ENCODE measurements around the gene SLC66A1. TPM values are rescaled to one million over a fixed set of nuclear protein-coding genes. Genes with fewer than 3 reads are reported as not detected.

The SLC66A1 gene
- total RNA-seq, 1 donor from 2014 or later, result 4.8 TPM

DNA sequence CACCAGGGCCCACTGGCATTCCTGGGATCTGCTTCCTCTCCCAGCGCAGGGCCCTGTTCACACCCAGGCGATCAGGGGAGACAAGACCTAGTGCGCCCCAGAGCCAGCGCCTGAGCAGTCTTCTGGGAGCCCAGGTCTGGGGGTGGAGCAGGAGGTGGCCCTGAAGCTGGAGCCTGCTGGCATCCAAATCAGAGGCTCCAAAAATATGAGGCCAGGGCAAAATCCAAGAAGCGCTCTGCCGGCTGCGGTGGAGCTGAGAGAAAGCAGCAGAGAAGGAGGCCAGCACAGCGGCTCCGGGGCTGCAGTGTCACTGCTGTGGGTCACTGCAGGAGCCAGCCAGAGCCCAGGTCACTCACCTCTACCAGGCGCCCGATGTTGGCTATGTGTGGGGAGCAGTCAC, 32.7 kb downstream of the SLC66A1 start:
- no peaks in the 10 kb centered on the region for H3K27me3 ChIP-seq
- no peak for DNase-seq (ENCODE audit: low spot score)
- H3K27ac ChIP-seq, result no peak overlapping the region
- no peaks in the 10 kb centered on the region for H3K9me3 Mint-ChIP-seq
- peaks cover 4% of the 10 kb centered on the region for H3K36me3 Mint-ChIP-seq
- H3K36me3 ChIP-seq, result no peaks in the 10 kb centered on the region
- H3K27me3 Mint-ChIP-seq (ENCODE audit: insufficient read depth, low read depth), result peaks cover 6% of the 10 kb centered on the region
- no peak overlapping the region for H3K4me3 ChIP-seq
- H4K20me1 ChIP-seq (ENCODE audit: low read depth), result peaks cover 21% of the 10 kb centered on the region
- no peak overlapping the region for H3K9ac ChIP-seq
- H3K4me3 Mint-ChIP-seq, result no peak overlapping the region
- TF ChIP-seq, protein P1, sequence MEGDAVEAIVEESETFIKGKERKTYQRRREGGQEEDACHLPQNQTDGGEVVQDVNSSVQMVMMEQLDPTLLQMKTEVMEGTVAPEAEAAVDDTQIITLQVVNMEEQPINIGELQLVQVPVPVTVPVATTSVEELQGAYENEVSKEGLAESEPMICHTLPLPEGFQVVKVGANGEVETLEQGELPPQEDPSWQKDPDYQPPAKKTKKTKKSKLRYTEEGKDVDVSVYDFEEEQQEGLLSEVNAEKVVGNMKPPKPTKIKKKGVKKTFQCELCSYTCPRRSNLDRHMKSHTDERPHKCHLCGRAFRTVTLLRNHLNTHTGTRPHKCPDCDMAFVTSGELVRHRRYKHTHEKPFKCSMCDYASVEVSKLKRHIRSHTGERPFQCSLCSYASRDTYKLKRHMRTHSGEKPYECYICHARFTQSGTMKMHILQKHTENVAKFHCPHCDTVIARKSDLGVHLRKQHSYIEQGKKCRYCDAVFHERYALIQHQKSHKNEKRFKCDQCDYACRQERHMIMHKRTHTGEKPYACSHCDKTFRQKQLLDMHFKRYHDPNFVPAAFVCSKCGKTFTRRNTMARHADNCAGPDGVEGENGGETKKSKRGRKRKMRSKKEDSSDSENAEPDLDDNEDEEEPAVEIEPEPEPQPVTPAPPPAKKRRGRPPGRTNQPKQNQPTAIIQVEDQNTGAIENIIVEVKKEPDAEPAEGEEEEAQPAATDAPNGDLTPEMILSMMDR (IDR thresholded peaks at IDR 0.05), result no peak
- no peak for TF ChIP-seq EZH2 (IDR thresholded peaks at IDR 0.05)
- TF ChIP-seq EZH2phosphoT487 (IDR thresholded peaks at IDR 0.05), result no peak
- no peak overlapping the region for H3K27ac Mint-ChIP-seq
- no peaks in the 10 kb centered on the region for H3K4me1 ChIP-seq
- no peak overlapping the region for H2AFZ ChIP-seq (replicated peaks)
- H3F3A ChIP-seq (ENCODE audit: low read depth), result peaks cover 8% of the 10 kb centered on the region
- peaks cover 9% of the 10 kb centered on the region for H3K4me1 Mint-ChIP-seq
- H3K4me2 ChIP-seq, result no peak overlapping the region
- no peaks in the 10 kb centered on the region for H3K9me3 ChIP-seq (ENCODE audit: low read depth)
- H3K79me2 ChIP-seq (ENCODE audit: low read depth), result no peaks in the 10 kb centered on the region

DNA sequence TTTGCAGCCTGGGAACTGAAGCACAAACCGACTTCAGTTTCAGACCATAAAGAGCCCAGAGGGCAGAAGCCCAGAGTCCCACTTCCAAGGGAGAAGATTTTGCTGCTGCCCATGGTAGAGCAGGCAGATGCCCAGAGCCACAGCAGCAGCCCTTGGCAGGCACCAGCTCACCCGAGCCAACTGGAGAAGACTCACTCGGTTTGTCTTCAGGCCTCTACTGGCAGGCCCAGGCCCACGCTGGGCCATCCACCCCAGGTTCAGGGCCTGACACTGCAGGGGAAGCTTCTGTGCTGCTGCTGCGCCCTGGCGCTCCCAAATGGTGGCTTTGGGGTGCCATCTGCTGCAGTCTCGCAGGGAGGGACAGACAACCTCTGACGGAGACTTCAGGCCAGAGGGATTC, 33.3 kb downstream of the SLC66A1 start:
- H3K79me2 ChIP-seq (ENCODE audit: low read depth), result no peaks in the 10 kb centered on the region
- Mint-ChIP-seq H3K4me3 (no peak overlapping the region), H3K27me3 (ENCODE audit: insufficient read depth, low read depth) (peaks cover 6% of the 10 kb centered on the region), H3K9me3 (no peaks in the 10 kb centered on the region), H3K36me3 (peaks cover 7% of the 10 kb centered on the region), H3K27ac (no peak overlapping the region), H3K4me1 (peaks cover 9% of the 10 kb centered on the region)
- H3K27ac ChIP-seq, result peak overlapping the region; percentile 29
- TF ChIP-seq, protein P1 (IDR thresholded peaks at IDR 0.05), result no peak
- TF ChIP-seq EZH2phosphoT487 (IDR thresholded peaks at IDR 0.05) (no peak), EZH2 (IDR thresholded peaks at IDR 0.05) (no peak)
- DNase-seq (ENCODE audit: low spot score), result no peak
- H3K4me2 ChIP-seq, result no peak overlapping the region
- H3K4me1 ChIP-seq, result no peaks in the 10 kb centered on the region
- H3K9ac ChIP-seq, result no peak overlapping the region
- no peaks in the 10 kb centered on the region for H3K27me3 ChIP-seq
- H3K9me3 ChIP-seq (ENCODE audit: low read depth), result no peaks in the 10 kb centered on the region
- no peak overlapping the region for H3K4me3 ChIP-seq
- H4K20me1 ChIP-seq (ENCODE audit: low read depth), result peaks cover 17% of the 10 kb centered on the region
- H3K36me3 ChIP-seq, result no peaks in the 10 kb centered on the region
- no peak overlapping the region for H2AFZ ChIP-seq (replicated peaks)
- H3F3A ChIP-seq (ENCODE audit: low read depth), result peaks cover 2% of the 10 kb centered on the region

DNA sequence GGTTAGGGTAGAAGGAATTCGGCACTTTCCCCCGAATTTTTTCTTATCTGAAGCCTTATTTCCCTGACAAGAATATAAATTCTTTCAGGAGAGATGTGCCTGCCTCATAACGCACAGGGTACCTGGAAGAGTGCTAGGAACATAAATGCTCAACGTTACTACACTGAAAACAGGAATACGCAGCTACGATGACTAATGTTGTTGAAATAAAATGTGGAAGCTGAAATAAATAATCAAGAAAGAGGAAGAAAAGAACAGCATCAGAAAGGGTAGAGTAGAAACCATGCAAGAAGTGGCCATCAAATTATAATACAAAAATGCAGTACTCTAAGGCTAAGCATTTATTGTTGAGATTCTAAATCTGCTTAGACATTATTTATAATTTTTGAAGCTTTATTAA, 33.9 kb downstream of the SLC66A1 start:
- H3K27ac Mint-ChIP-seq, result no peak overlapping the region
- H4K20me1 ChIP-seq (ENCODE audit: low read depth), result peaks cover 10% of the 10 kb centered on the region
- H3K27ac ChIP-seq, result no peak overlapping the region

More for the DNA sequence above, 33.9 kb downstream of the SLC66A1 start:
- Histone ChIP-seq H3K9ac (no peak overlapping the region), H3K4me3 (no peak overlapping the region), H3K27me3 (no peaks in the 10 kb centered on the region), H3K79me2 (ENCODE audit: low read depth) (no peaks in the 10 kb centered on the region), H3K4me1 (no peaks in the 10 kb centered on the region), H3K9me3 (ENCODE audit: low read depth) (no peaks in the 10 kb centered on the region), H3F3A (ENCODE audit: low read depth) (no peaks in the 10 kb centered on the region), H3K36me3 (no peaks in the 10 kb centered on the region), H2AFZ (replicated peaks) (no peak overlapping the region), H3K4me2 (no peak overlapping the region)
- H3K4me1 Mint-ChIP-seq, result peaks cover 9% of the 10 kb centered on the region
- H3K9me3 Mint-ChIP-seq, result no peaks in the 10 kb centered on the region
- no peak for TF ChIP-seq EZH2 (IDR thresholded peaks at IDR 0.05)
- no peak for TF ChIP-seq EZH2phosphoT487 (IDR thresholded peaks at IDR 0.05)
- TF ChIP-seq, protein P1 (IDR thresholded peaks at IDR 0.05), result no peak
- H3K27me3 Mint-ChIP-seq (ENCODE audit: insufficient read depth, low read depth), result peaks cover 6% of the 10 kb centered on the region
- DNase-seq (ENCODE audit: low spot score), result no peak
- H3K36me3 Mint-ChIP-seq, result peaks cover 8% of the 10 kb centered on the region
- no peak overlapping the region for H3K4me3 Mint-ChIP-seq
